Measurements from ENCODE around the gene PURB.

- TF ChIP-seq EZH2 (IDR thresholded peaks at IDR 0.05; ENCODE audit: borderline replicate concordance, low read length) (no peak), CTCF (IDR thresholded peaks at IDR 0.05; ENCODE audit: low read length) (no peak)
Observed at GRCh38 chr7:44876393-44876792, 8.9 kb downstream of the PURB start.

Measured in OCI-LY1 (cell line).